Medulla oblongata (tissue), 1 donor: ENCODE measurements around the gene STAC.
"Not testable (repeated sequence)": the region's sequence is repeated elsewhere in the genome, so short reads cannot be mapped to it uniquely, and the experiment has no call there.

Source experiments
- DNase-seq: peaks from one replicate; pipeline ENCODE4 v3.0.0-alpha.2; 2015; ENCODE audit errors: extremely low spot score

The STAC gene

GRCh38 chr3:36477655-36478054 is 97.4 kb downstream of the STAC start:
- DNase-seq = no peak

DNA sequence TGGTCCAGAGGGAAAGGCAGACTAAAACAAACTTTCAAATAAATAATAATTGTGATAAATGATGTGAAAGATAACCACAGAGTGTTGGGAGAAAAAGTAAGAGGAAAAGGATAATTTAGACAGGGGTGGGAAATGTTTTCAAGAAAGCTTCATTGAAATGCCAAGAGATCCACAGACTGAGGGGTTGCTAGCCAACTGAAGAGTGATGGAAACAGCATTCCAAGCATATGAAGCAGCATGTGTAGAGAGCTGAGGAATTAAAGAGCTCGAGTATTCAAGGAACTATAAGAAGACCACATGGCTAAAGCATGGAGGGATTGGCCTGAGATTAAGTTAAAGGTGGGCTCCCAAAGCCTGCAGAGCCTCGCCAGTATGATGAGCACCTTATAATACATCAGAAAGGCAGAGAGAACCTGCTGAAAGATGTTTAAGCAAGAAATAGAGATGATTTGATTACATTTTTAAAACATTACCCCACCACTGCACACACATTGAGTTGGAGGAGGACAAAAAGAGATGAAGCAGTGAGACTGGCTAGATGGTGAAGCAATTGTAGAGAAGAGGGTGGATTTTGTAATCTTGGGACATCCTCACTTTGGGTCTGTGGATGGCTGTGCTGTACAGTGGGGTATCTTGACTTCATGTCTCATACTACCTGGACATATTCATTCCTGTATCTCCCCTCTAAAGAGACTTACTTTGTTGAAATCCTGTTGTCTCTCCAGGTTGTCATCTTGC is 100.8 kb downstream of the STAC start:
- DNase-seq = no peak

GRCh38 chr3:36482256-36482655 is 102.0 kb downstream of the STAC start:
- DNase-seq = no peak

DNA sequence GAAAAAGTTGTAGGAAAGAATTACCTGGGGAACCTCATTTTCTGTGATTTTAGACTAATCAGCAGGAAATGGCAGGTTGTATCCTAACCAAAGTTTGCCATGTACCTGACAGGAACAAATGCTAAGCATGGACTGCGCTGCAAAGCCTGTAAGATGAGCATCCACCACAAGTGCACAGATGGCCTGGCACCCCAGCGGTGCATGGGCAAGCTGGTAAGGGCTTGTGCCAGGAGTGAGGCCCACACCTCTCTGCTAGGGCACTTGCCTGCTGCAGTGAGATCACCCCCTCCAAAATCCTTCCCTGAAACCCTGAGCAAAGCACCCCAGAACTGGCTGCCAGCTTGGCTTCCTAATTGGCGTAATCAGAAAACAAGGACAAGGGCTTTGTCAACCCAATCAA is 102.6 kb downstream of the STAC start:
- DNase-seq = no peak

- DNase-seq = no peak
These were observed 103.4 kb downstream of the STAC start for GRCh38 chr3:36483709-36484108.

DNA sequence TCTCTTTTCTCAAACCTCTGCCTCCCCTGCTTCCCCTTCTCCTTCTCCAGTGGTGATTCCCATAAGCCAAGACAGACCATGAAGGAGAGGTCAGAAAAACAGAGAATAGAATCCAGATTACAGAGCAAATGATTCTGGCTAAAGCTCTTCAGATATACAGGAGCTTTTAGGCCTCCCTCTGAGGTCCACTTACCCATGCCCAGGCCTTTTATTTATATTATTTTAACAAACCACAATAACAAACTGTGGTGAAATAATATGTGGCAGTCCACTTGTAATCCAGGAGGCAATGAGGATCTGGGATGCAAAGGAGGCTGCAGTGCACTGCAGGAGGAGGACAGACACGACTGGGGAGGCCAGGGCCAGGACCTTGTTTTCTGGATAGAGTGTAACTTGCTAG is 104.1 kb downstream of the STAC start:
- no peak for DNase-seq

DNA sequence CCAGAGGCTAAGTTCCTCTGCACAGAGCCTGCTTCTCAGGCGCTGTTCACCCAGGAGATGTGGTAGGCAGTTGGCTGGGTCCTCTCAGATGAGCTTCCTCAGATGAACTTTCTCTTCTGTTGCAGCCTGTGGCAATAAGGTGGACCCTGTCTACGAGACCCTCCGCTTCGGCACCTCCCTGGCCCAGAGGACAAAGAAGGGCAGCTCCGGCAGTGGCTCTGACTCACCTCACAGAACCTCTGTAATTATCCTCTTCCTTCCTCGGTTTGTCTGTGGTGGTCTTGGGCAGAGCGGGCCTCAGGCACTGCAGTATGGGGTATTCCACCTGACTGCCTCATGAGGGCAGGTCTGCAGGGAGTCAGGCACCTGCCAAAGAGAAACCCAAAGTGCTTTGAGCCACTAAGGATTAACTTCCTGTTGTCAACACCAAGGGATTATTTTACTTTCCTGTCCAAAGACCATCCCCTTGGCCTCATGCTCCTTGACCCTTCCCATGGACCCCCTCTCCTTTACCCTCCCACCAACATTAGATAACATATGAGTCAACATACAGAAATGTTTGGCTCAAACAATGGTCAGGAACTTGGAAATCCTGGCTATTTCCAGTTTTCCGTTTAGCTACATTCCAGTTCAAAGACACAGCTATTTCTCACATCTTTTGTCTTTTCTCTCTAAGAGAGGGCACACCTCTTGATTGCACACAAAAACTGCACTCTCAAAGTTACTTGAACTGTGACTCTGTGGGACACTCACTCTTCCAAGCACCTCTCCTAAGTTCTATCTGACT is 105.9 kb downstream of the STAC start:
- no peak for DNase-seq

GRCh38 chr3:36487616-36488015 is 107.3 kb downstream of the STAC start:
- no peak for DNase-seq

GRCh38 chr3:36488077-36488789 is 107.9 kb downstream of the STAC start:
- no peak for DNase-seq

DNA sequence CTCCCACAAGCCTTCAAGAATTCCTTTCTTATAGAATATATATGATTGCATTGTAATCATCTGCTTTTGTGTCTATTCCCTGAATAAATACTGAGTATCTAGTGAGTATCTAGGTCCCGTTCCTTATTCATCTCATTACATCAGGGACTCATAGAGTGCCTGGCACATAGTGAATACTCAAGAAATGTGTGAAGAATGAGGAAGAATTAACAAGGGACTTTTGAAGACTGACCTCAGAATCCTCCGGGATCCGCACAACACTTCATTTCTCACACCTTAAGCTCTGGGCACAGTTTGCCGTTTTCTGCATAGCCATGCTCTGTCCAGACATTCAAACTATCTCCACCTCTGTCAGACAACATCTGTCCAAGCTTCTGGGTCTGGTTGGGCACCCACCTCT is 108.8 kb downstream of the STAC start:
- no peak for DNase-seq

GRCh38 chr3:36489679-36490425 is 109.5 kb downstream of the STAC start:
- DNase-seq = no peak

GRCh38 chr3:36493051-36493450 is 112.7 kb downstream of the STAC start:
- no peak for DNase-seq

GRCh38 chr3:36494461-36495109 is 114.3 kb downstream of the STAC start:
- DNase-seq = no peak

GRCh38 chr3:36496684-36497633 is 116.7 kb downstream of the STAC start:
- no peak for DNase-seq

- DNase-seq = not testable (repeated sequence)
These were observed 119.7 kb downstream of the STAC start for GRCh38 chr3:36500053-36500452.

DNA sequence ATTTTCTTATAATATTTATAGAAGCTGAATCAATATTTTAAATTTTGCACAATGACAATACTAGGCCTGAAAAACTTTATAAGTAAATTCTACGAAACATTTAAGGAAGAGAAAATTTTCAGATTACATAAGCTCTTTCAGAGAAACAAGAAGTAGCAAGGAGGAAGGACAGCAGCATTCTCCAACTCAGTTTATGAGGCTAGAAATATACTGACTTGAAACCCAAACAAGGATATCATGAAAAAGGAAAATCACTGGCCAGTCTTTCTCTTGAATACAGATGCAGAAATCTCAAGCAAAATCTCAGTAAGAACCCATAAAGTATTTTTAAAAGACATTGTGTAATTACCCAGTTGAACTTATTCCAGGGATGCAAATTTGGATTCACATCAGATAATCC is 121.3 kb downstream of the STAC start:
- peak; percentile 23 for DNase-seq

- no peak for DNase-seq
These were observed 125.1 kb downstream of the STAC start for GRCh38 chr3:36505393-36505792.

DNA sequence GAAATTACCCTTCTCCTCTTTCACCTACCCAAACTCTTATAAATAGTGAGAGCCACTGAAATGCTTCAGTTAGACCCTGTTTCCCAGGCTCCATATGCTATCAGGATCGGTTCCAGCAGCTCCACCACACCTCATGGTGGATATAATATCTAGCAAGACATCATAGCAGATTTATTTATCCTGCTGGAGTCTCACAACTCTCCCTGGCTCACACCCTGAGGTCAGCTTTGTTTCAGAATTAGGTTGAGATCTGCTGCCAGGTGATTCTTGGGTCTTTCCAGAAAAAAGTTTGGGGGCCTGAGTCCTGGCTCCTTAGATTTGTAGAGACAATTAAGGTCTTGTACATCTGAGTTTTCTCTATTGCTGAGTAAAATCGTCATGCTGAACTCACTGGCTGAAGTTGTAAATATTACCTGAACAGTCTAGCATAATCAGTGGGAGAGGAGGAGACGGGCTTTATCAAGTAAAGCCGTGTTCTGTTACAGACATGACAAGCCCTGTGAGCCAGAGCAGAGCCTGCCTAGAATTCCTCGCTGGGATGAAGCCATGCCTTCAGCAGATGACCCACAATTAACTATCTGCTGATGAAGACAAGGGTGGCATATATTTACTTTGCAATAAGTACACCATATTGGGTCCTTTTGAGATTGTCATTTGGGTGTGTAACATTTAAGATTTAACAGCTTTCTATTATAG is 131.6 kb downstream of the STAC start:
- no peak for DNase-seq

GRCh38 chr3:36512555-36512954 is 132.3 kb downstream of the STAC start:
- DNase-seq = no peak

DNA sequence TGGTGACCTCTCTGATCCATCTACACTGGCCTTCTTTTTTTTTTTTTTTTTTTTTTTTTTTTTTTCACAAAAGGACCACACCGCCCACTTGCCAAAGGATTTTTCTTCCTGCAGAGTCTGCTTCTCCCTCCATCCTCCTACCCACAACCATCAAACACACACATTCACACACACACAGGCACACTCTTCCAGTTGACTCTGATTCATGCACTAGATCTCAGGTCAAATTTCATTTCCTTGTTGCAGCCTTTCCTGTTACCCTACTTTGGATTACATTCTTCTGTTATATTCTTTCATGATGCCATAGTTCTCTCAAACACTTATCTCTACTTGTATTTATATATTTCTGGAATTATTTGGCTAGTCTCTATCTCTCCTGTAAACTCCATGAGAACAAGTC is 133.9 kb downstream of the STAC start:
- no peak for DNase-seq
